Caco-2 (cell line): ENCODE data around the gene TFDP2. TPM values are rescaled to one million over a fixed set of nuclear protein-coding genes. Genes with fewer than 3 reads are reported as not detected.

Experiments
- BruUV-seq: library from RNA; stranded (reverse); fragments of 400-500 nt; replicated peaks from 2 replicates; lab custom pipeline; 2021; lab: Mats Ljungman, UMichigan
- CTCF ChIA-PET: fragments of 300-600 bp; sonication (Branson Sonifier 250); formaldehyde crosslinking; loops from one replicate; lab custom pipeline; 2022; ENCODE audit warnings: antibody characterized with exemption; lab: Charles Lee
- POLR2A ChIA-PET: fragments of 300-600 bp; sonication (Branson Sonifier 250); formaldehyde crosslinking; loops from one replicate; lab custom pipeline; 2022; ENCODE audit warnings: antibody characterized with exemption; lab: Charles Lee
- DNase-seq, 2 experiments: peaks; one replicate each; pipeline versions ENCODE4 v3.0.0 to v3.0.0-alpha.2; 2020 to 2022
- H3K27me3 ChIP-seq: replicated peaks from 2 replicates; pipeline ENCODE4 v1.6.0; 2011; ENCODE audit warnings: low read length; ENCODE audit not compliant: control insufficient read depth, insufficient read depth
- H3K36me3 ChIP-seq: 2 replicates; pipeline ENCODE4 v1.5.1; 2011; ENCODE audit warnings: low read length; ENCODE audit not compliant: control insufficient read depth, insufficient read depth
- H3K4me1 ChIP-seq: fragments of 250-450 bp; sonication (Bioruptor Pico); 2 replicates; pipeline ENCODE4 v1.5.1; 2020; ENCODE audit warnings: mild to moderate bottlenecking
- H3K4me3 ChIP-seq: 2 replicates; pipeline ENCODE4 v1.5.1; 2011; ENCODE audit warnings: low read depth, mild to moderate bottlenecking, control low read depth, low read length
- H3K9me3 ChIP-seq: fragments of 250-450 bp; sonication (Bioruptor Pico); 2 replicates; pipeline ENCODE4 v1.5.1; 2020; ENCODE audit warnings: mild to moderate bottlenecking, moderate library complexity
- H3K27ac Mint-ChIP-seq: one replicate; pipeline ENCODE4 v1.8.0; 2022; ENCODE audit warnings: mixed read lengths; ENCODE audit not compliant: unreplicated experiment
- H3K27me3 Mint-ChIP-seq: one replicate; pipeline ENCODE4 v1.8.0; 2022; ENCODE audit warnings: mixed read lengths; ENCODE audit not compliant: insufficient read depth, unreplicated experiment
- H3K36me3 Mint-ChIP-seq: one replicate; pipeline ENCODE4 v1.8.0; 2022; ENCODE audit warnings: mild to moderate bottlenecking, mixed read lengths; ENCODE audit not compliant: insufficient read depth, unreplicated experiment
- H3K4me1 Mint-ChIP-seq: one replicate; pipeline ENCODE4 v1.8.0; 2022; ENCODE audit warnings: low read depth, mixed read lengths; ENCODE audit not compliant: unreplicated experiment
- H3K4me3 Mint-ChIP-seq: one replicate; pipeline ENCODE4 v1.8.0; 2022; ENCODE audit warnings: mild to moderate bottlenecking, moderate library complexity, mixed read lengths; ENCODE audit not compliant: unreplicated experiment
- H3K9me3 Mint-ChIP-seq: one replicate; pipeline ENCODE4 v1.8.0; 2022; ENCODE audit warnings: mixed read lengths; ENCODE audit not compliant: unreplicated experiment
- intact Hi-C: fragments of 100-400 bp; cut with micrococcal nuclease; formaldehyde crosslinking; loops from one replicate; pipeline ENCODE4 v1.10.0; 2022; ENCODE audit not compliant: unreplicated experiment
- total RNA-seq: library from RNA; stranded (reverse); gene quantifications from 2 replicates; pipeline ENCODE4 v1.2.3, GENCODE V29; 2022
- TF ChIP-seq, protein P1 (sequence below), 2 experiments: fragments of 200-600 bp in 1 of 2; IDR thresholded peaks; 1 replicate in 1 of 2; 2 replicates in 1 of 2; pipeline versions ENCODE4 v1.5.1 to v1.8.0; 2011 to 2022; ENCODE audit warnings: antibody characterized with exemption in 1 of 2, control low read depth in 1 of 2, inconsistent platforms in 1 of 2, low read depth in 1 of 2, low read length in 1 of 2, mild to moderate bottlenecking in 1 of 2, moderate library complexity in 1 of 2; ENCODE audit not compliant: insufficient read depth in 1 of 2, severe bottlenecking in 1 of 2, unreplicated experiment in 1 of 2

TFDP2 gene
- total RNA-seq, 1 experiment from 2014 or later: 38.6 TPM

DNA sequence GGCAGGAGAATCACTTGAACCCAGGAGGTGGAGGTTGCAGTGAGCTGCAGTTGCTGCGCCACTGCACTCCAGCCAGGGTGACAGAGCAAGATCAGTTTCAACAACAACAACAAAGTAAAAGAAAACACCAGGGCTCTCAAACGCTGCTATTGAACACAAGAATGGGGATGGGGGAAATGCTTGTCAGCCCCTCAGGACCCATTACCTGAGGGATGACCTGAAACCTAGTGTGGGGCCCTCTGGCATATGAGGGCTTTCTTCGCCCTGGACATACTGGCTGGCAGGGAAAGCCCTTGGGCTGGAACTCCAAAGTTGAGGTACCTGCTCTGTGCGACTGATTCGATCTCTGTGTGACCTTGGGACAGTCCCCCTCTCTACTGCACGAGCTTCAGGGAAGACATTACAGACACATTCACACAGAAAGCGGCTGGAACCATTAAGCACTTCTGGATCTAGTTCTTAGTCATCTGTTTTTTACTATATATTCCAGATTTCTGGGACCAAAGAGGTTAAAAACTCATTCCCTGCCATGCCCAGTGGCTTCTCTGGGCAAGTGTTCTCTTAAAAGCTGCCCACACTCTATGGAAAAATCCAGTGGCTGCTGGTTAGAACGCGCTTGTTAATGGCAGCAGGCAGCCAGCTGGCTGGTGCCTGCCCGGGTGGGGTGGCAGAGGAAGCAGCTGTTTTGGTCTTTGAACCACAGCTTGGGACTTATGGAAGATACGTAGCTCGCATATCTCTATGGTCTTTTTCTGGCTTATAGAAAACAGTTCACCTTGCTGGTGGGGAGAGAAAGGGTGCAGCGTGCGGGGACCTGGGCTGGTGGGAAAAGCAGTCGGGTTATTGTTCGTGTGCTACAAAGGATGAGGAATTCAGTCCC, 215.7 kb downstream of the TFDP2 start:
- no peaks in the 10 kb centered on the region for H3K4me1 ChIP-seq
- ChIA-PET CTCF (no interaction called here), POLR2A (no interaction called here)
- Mint-ChIP-seq H3K27ac (no peak overlapping the region), H3K36me3 (peaks cover 17% of the 10 kb centered on the region), H3K4me1 (no peaks in the 10 kb centered on the region), H3K27me3 (no peaks in the 10 kb centered on the region), H3K4me3 (no peak overlapping the region), H3K9me3 (no peaks in the 10 kb centered on the region)
- no peaks in the 10 kb centered on the region for H3K9me3 ChIP-seq
- intact Hi-C loops: no loop called here
- no peak overlapping the region for H3K4me3 ChIP-seq
- TF ChIP-seq, protein P1, sequence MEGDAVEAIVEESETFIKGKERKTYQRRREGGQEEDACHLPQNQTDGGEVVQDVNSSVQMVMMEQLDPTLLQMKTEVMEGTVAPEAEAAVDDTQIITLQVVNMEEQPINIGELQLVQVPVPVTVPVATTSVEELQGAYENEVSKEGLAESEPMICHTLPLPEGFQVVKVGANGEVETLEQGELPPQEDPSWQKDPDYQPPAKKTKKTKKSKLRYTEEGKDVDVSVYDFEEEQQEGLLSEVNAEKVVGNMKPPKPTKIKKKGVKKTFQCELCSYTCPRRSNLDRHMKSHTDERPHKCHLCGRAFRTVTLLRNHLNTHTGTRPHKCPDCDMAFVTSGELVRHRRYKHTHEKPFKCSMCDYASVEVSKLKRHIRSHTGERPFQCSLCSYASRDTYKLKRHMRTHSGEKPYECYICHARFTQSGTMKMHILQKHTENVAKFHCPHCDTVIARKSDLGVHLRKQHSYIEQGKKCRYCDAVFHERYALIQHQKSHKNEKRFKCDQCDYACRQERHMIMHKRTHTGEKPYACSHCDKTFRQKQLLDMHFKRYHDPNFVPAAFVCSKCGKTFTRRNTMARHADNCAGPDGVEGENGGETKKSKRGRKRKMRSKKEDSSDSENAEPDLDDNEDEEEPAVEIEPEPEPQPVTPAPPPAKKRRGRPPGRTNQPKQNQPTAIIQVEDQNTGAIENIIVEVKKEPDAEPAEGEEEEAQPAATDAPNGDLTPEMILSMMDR (IDR thresholded peaks at IDR 0.05; ENCODE audit: insufficient read depth in 1 of 2, low read depth in 1 of 2, low read length in 1 of 2, severe bottlenecking in 1 of 2, unreplicated experiment in 1 of 2): no peak
- no peaks in the 10 kb centered on the region for H3K36me3 ChIP-seq
- H3K27me3 ChIP-seq: no peaks in the 10 kb centered on the region
- no TSS peak for BruUV-seq
- no peak for DNase-seq

- H3K9me3 Mint-ChIP-seq: no peaks in the 10 kb centered on the region
- DNase-seq: no peak
- no peaks in the 10 kb centered on the region for H3K9me3 ChIP-seq
- no peaks in the 10 kb centered on the region for H3K27me3 Mint-ChIP-seq
- CTCF ChIA-PET: no interaction called here
- no peak overlapping the region for H3K4me3 Mint-ChIP-seq
- no peaks in the 10 kb centered on the region for H3K27me3 ChIP-seq
- BruUV-seq: no TSS peak
- POLR2A ChIA-PET: no interaction called here
- no peaks in the 10 kb centered on the region for H3K4me1 ChIP-seq
- H3K4me1 Mint-ChIP-seq: no peaks in the 10 kb centered on the region
- no peak overlapping the region for H3K4me3 ChIP-seq
- no peak overlapping the region for H3K27ac Mint-ChIP-seq
- H3K36me3 ChIP-seq: no peaks in the 10 kb centered on the region
- TF ChIP-seq, protein P1 (IDR thresholded peaks at IDR 0.05; ENCODE audit: insufficient read depth in 1 of 2, low read depth in 1 of 2, low read length in 1 of 2, severe bottlenecking in 1 of 2, unreplicated experiment in 1 of 2): no peak
- peaks cover 31% of the 10 kb centered on the region for H3K36me3 Mint-ChIP-seq
- intact Hi-C loops: no loop called here
Observed at GRCh38 chr3:141930801-141931200, 218.5 kb downstream of the TFDP2 start.

DNA sequence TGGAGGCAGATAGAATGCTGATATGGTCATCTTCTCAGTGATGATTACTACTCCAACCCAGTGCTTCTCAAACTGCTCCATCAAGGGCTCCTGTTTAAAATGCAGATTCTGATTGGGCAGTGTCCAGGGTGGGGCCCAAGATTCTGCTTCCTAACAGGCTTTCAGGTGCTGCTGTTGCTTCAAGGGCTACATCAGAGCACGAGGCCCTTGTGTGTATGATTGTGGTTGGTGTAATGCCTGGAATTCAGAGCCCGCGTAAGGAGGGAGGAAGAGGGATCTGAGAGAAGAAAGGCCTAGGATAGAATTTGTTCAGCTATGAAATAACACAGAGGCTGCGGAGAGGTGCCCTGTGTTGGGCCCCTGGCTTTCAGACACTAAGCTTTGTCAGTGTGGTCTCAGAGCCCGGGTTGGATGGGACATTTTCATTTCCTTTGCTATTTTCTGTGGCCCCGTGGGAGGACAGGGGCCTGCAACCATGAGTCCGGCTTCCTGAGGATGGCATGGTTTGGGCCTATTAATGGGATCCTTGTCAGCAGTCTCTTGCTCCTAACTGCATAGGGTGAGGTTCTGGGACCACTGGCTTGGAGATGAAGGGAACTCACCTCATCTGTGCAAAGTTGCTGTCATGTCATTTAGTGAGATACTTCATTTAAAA, 219.9 kb downstream of the TFDP2 start:
- no peak overlapping the region for H3K4me3 ChIP-seq
- no peaks in the 10 kb centered on the region for H3K9me3 Mint-ChIP-seq
- TF ChIP-seq, protein P1 (IDR thresholded peaks at IDR 0.05; ENCODE audit: insufficient read depth in 1 of 2, low read depth in 1 of 2, low read length in 1 of 2, severe bottlenecking in 1 of 2, unreplicated experiment in 1 of 2): no peak
- no peak overlapping the region for H3K27ac Mint-ChIP-seq
- H3K36me3 ChIP-seq: no peaks in the 10 kb centered on the region
- no peaks in the 10 kb centered on the region for H3K9me3 ChIP-seq
- H3K27me3 ChIP-seq: no peaks in the 10 kb centered on the region
- DNase-seq: no peak
- no peaks in the 10 kb centered on the region for H3K4me1 ChIP-seq
- peaks cover 37% of the 10 kb centered on the region for H3K36me3 Mint-ChIP-seq
- H3K4me1 Mint-ChIP-seq: no peaks in the 10 kb centered on the region
- no TSS peak for BruUV-seq
- CTCF ChIA-PET: no interaction called here
- H3K4me3 Mint-ChIP-seq: no peak overlapping the region
- intact Hi-C loops: no loop called here
- H3K27me3 Mint-ChIP-seq: no peaks in the 10 kb centered on the region
- POLR2A ChIA-PET: no interaction called here
